GM12874 (cell line): Measurements from ENCODE around the gene GPR152.

Experiments used
- CTCF ChIP-seq: IDR thresholded peaks from 2 replicates; pipeline ENCODE4 v1.5.1; 2011; ENCODE audit warnings: low read depth, mild to moderate bottlenecking, control low read depth, low read length, moderate library complexity; ENCODE audit not compliant: insufficient read depth

The GPR152 gene

GRCh38 chr11:67418476-67419281, 33.9 kb downstream of the GPR152 start:
- no peak for TF ChIP-seq CTCF

GRCh38 chr11:67417425-67417824, 35.1 kb downstream of the GPR152 start:
- TF ChIP-seq CTCF = no peak

GRCh38 chr11:67416416-67417335, 35.9 kb downstream of the GPR152 start:
- no peak for TF ChIP-seq CTCF

GRCh38 chr11:67415501-67416304, 36.8 kb downstream of the GPR152 start, which contains the start of gene CARNS1:
Gene CARNS1, plus strand, starts transcription at chr11:67415678. Its CDS starts 522 bp downstream, at chr11:67416200.
- TF ChIP-seq CTCF = no peak

- no peak for TF ChIP-seq CTCF
Observed at GRCh38 chr11:67413266-67413849, 39.2 kb downstream of the GPR152 start.

GRCh38 chr11:67412495-67413179, 39.9 kb downstream of the GPR152 start:
- TF ChIP-seq CTCF = no peak
